Activated naive CD8-positive, alpha-beta T cell (primary cell): ENCODE measurements around the gene ATG14.

Experiments used
- H3K27ac Mint-ChIP-seq: one replicate; pipeline ENCODE4 v1.8.0; 2021; ENCODE audit warnings: mixed read lengths
- H3K27me3 Mint-ChIP-seq: one replicate; pipeline ENCODE4 v1.8.0; 2021; ENCODE audit warnings: mixed read lengths
- H3K36me3 Mint-ChIP-seq: one replicate; pipeline ENCODE4 v1.8.0; 2021; ENCODE audit warnings: mixed read lengths
- H3K4me1 Mint-ChIP-seq: one replicate; pipeline ENCODE4 v1.8.0; 2021; ENCODE audit warnings: low read depth, mixed read lengths
- H3K4me3 Mint-ChIP-seq: one replicate; pipeline ENCODE4 v1.8.0; 2021; ENCODE audit warnings: mild to moderate bottlenecking, mixed read lengths
- H3K9me3 Mint-ChIP-seq: one replicate; pipeline ENCODE4 v1.8.0; 2021; ENCODE audit warnings: low read depth, mixed read lengths

The ATG14 gene

GRCh38 chr14:55418411-55418810, 6.8 kb upstream of the ATG14 start:
- Mint-ChIP-seq H3K4me3 (no peak overlapping the region), H3K27ac (no peak overlapping the region), H3K4me1 (peaks cover 3% of the 10 kb centered on the region), H3K27me3 (no peaks in the 10 kb centered on the region), H3K9me3 (no peaks in the 10 kb centered on the region), H3K36me3 (no peaks in the 10 kb centered on the region)

GRCh38 chr14:55417955-55418354, 6.3 kb upstream of the ATG14 start:
- no peak overlapping the region for H3K4me3 Mint-ChIP-seq
- H3K4me1 Mint-ChIP-seq, result peaks cover 3% of the 10 kb centered on the region
- H3K27me3 Mint-ChIP-seq, result no peaks in the 10 kb centered on the region
- no peaks in the 10 kb centered on the region for H3K9me3 Mint-ChIP-seq
- H3K27ac Mint-ChIP-seq, result no peak overlapping the region
- H3K36me3 Mint-ChIP-seq, result no peaks in the 10 kb centered on the region

- no peak overlapping the region for H3K27ac Mint-ChIP-seq
- H3K27me3 Mint-ChIP-seq, result no peaks in the 10 kb centered on the region
- no peaks in the 10 kb centered on the region for H3K9me3 Mint-ChIP-seq
- H3K4me3 Mint-ChIP-seq, result no peak overlapping the region
- H3K36me3 Mint-ChIP-seq, result no peaks in the 10 kb centered on the region
- H3K4me1 Mint-ChIP-seq, result peaks cover 9% of the 10 kb centered on the region
Observed at GRCh38 chr14:55416866-55417265, 5.2 kb upstream of the ATG14 start.

GRCh38 chr14:55414551-55414950, 2.9 kb upstream of the ATG14 start:
- Mint-ChIP-seq H3K36me3 (no peaks in the 10 kb centered on the region), H3K4me3 (no peak overlapping the region), H3K4me1 (peaks cover 26% of the 10 kb centered on the region), H3K27me3 (no peaks in the 10 kb centered on the region), H3K27ac (no peak overlapping the region), H3K9me3 (no peaks in the 10 kb centered on the region)

- H3K4me3 Mint-ChIP-seq, result peak overlapping the region; percentile 92
- peaks cover under 1% of the 10 kb centered on the region for H3K36me3 Mint-ChIP-seq
- H3K9me3 Mint-ChIP-seq, result no peaks in the 10 kb centered on the region
- no peaks in the 10 kb centered on the region for H3K27me3 Mint-ChIP-seq
- peak overlapping the region; percentile 92 for H3K27ac Mint-ChIP-seq
- peaks cover 38% of the 10 kb centered on the region for H3K4me1 Mint-ChIP-seq
Observed at GRCh38 chr14:55412676-55413075, 1.0 kb upstream of the ATG14 start.

GRCh38 chr14:55410876-55411275, 754 bp downstream of the ATG14 start:
- Mint-ChIP-seq H3K27ac (peak overlapping the region; percentile 92), H3K27me3 (no peaks in the 10 kb centered on the region), H3K36me3 (peaks cover 3% of the 10 kb centered on the region), H3K4me3 (peak overlapping the region; percentile 92), H3K4me1 (peaks cover 43% of the 10 kb centered on the region), H3K9me3 (no peaks in the 10 kb centered on the region)

GRCh38 chr14:55404173-55404854, 7.3 kb downstream of the ATG14 start:
- Mint-ChIP-seq H3K27ac (no peak overlapping the region), H3K4me3 (no peak overlapping the region), H3K9me3 (no peaks in the 10 kb centered on the region), H3K4me1 (peaks cover 56% of the 10 kb centered on the region), H3K27me3 (no peaks in the 10 kb centered on the region), H3K36me3 (peaks cover 3% of the 10 kb centered on the region)

- Mint-ChIP-seq H3K9me3 (no peaks in the 10 kb centered on the region), H3K4me1 (peaks cover 46% of the 10 kb centered on the region), H3K27ac (no peak overlapping the region), H3K36me3 (no peaks in the 10 kb centered on the region), H3K27me3 (no peaks in the 10 kb centered on the region), H3K4me3 (no peak overlapping the region)
Observed at GRCh38 chr14:55401751-55402150, 9.9 kb downstream of the ATG14 start.

- Mint-ChIP-seq H3K9me3 (no peaks in the 10 kb centered on the region), H3K4me1 (peaks cover 37% of the 10 kb centered on the region), H3K4me3 (no peak overlapping the region), H3K36me3 (peaks cover 2% of the 10 kb centered on the region), H3K27ac (peak overlapping the region; percentile 29), H3K27me3 (no peaks in the 10 kb centered on the region)
Observed at GRCh38 chr14:55399852-55400251, 11.8 kb downstream of the ATG14 start.

GRCh38 chr14:55399183-55399582, 12.4 kb downstream of the ATG14 start:
- Mint-ChIP-seq H3K36me3 (peaks cover 4% of the 10 kb centered on the region), H3K27ac (no peak overlapping the region), H3K4me3 (no peak overlapping the region)

GRCh38 chr14:55398679-55399078, 13.0 kb downstream of the ATG14 start:
- Mint-ChIP-seq H3K9me3 (no peaks in the 10 kb centered on the region), H3K36me3 (peaks cover 4% of the 10 kb centered on the region), H3K4me1 (peaks cover 28% of the 10 kb centered on the region), H3K27ac (no peak overlapping the region), H3K4me3 (no peak overlapping the region), H3K27me3 (no peaks in the 10 kb centered on the region)

More at GRCh38 chr14:55399183-55399582, 12.4 kb downstream of the ATG14 start:
- H3K27me3 Mint-ChIP-seq, result no peaks in the 10 kb centered on the region
- no peaks in the 10 kb centered on the region for H3K9me3 Mint-ChIP-seq
- H3K4me1 Mint-ChIP-seq, result peaks cover 31% of the 10 kb centered on the region

- H3K4me3 Mint-ChIP-seq, result no peak overlapping the region
- peaks cover 38% of the 10 kb centered on the region for H3K4me1 Mint-ChIP-seq
- H3K9me3 Mint-ChIP-seq, result peaks cover 3% of the 10 kb centered on the region
- H3K36me3 Mint-ChIP-seq, result peaks cover 22% of the 10 kb centered on the region
- H3K27me3 Mint-ChIP-seq, result no peaks in the 10 kb centered on the region
- peak overlapping the region; percentile 66 for H3K27ac Mint-ChIP-seq
Observed at GRCh38 chr14:55389330-55389729, 22.3 kb downstream of the ATG14 start.

GRCh38 chr14:55388160-55388559, 23.5 kb downstream of the ATG14 start:
- peaks cover 42% of the 10 kb centered on the region for H3K4me1 Mint-ChIP-seq
- H3K36me3 Mint-ChIP-seq, result peaks cover 25% of the 10 kb centered on the region
- H3K27ac Mint-ChIP-seq, result peak overlapping the region; percentile 87
- peaks cover 3% of the 10 kb centered on the region for H3K9me3 Mint-ChIP-seq
- peak overlapping the region; percentile 43 for H3K4me3 Mint-ChIP-seq
- H3K27me3 Mint-ChIP-seq, result no peaks in the 10 kb centered on the region

- no peaks in the 10 kb centered on the region for H3K27me3 Mint-ChIP-seq
- H3K4me1 Mint-ChIP-seq, result peaks cover 44% of the 10 kb centered on the region
- peaks cover 27% of the 10 kb centered on the region for H3K36me3 Mint-ChIP-seq
- peaks cover 3% of the 10 kb centered on the region for H3K9me3 Mint-ChIP-seq
- H3K4me3 Mint-ChIP-seq, result peak overlapping the region; percentile 59
- peak overlapping the region; percentile 97 for H3K27ac Mint-ChIP-seq
Observed at GRCh38 chr14:55387121-55387520, 24.5 kb downstream of the ATG14 start.

- Mint-ChIP-seq H3K4me1 (peaks cover 44% of the 10 kb centered on the region), H3K9me3 (peaks cover 3% of the 10 kb centered on the region), H3K27me3 (no peaks in the 10 kb centered on the region), H3K36me3 (peaks cover 29% of the 10 kb centered on the region), H3K27ac (peak overlapping the region; percentile 97), H3K4me3 (peak overlapping the region; percentile 70)
Observed at GRCh38 chr14:55386037-55386808, 25.4 kb downstream of the ATG14 start.
